Upper lobe of left lung (tissue), 6 donors: ENCODE measurements around the gene C4orf50. TPM values are rescaled to one million over a fixed set of nuclear protein-coding genes. Genes with fewer than 3 reads are reported as not detected.

ENCODE experiments used
- ATAC-seq, 2 donors: fragments of 200-7000 bp; cut with Tn5 transposase; one replicate each; pipeline ENCODE4 v1.9.1; 2022; ENCODE audit warnings: mild to moderate bottlenecking in 2 of 2, moderate library complexity in 2 of 2; ENCODE audit not compliant: low FRiP score in 2 of 2
- DNase-seq, 2 donors: peaks; one replicate each; pipeline ENCODE4 v3.0.0-alpha.2; 2019 to 2020
- H3K27ac ChIP-seq, 4 donors: fragments of 200-600 bp; sonication (generic); one replicate each; pipeline ENCODE4 v1.5.1; 2016 to 2019
- H3K27me3 ChIP-seq, 4 donors: fragments of 200-600 bp; sonication (generic); one replicate each; pipeline ENCODE4 v1.5.1; 2017 to 2019
- H3K36me3 ChIP-seq, 4 donors: fragments of 200-600 bp; sonication (generic); one replicate each; pipeline ENCODE4 v1.5.1; 2016 to 2019
- H3K4me1 ChIP-seq, 4 donors: fragments of 200-600 bp; sonication (generic); one replicate each; pipeline ENCODE4 v1.5.1; 2018 to 2019
- H3K4me3 ChIP-seq, 4 donors: fragments of 200-600 bp; sonication (generic); one replicate each; pipeline ENCODE4 v1.5.1; 2017 to 2019; ENCODE audit warnings: mild to moderate bottlenecking in 2 of 4, moderate library complexity in 1 of 4
- H3K9me3 ChIP-seq, 4 donors: fragments of 200-600 bp; sonication (generic); one replicate each; pipeline ENCODE4 v1.5.1; 2018 to 2019
- EP300 ChIP-seq, 4 donors: sonication (generic); formaldehyde crosslinking; IDR thresholded peaks; one replicate each; pipeline ENCODE4 v1.5.1; 2017; ENCODE audit warnings: antibody characterized with exemption in 4 of 4, control low read depth in 2 of 4
- POLR2A ChIP-seq, 4 donors: fragments of 450-650 bp; IDR thresholded peaks; one replicate each; pipeline ENCODE4 v1.5.1; 2016 to 2017; ENCODE audit warnings: antibody characterized with exemption in 4 of 4, mild to moderate bottlenecking in 2 of 4
- POLR2AphosphoS5 ChIP-seq, 2 donors: sonication (generic); formaldehyde crosslinking; IDR thresholded peaks; one replicate each; pipeline ENCODE4 v1.5.1; 2017; ENCODE audit warnings: antibody characterized with exemption in 2 of 2
- WGBS, 2 donors: methylation state at CpG; one replicate each; pipeline ENCODE4 v1.1.5; 2017 to 2018; 5-methylcytosine and 5-hydroxymethylcytosine counted together
- total RNA-seq, 6 donors: library from RNA; depleted of rRNA in 4 of 6; stranded (reverse); fragments of >200 nt in 4 of 6; gene quantifications; one replicate each; pipeline versions ENCODE4 v1.1.0 to v1.2.1, GENCODE V29; 2016 to 2021
- TF ChIP-seq, protein P1 (sequence below), 6 experiments: fragments of 450-650 bp in 4 of 6; fragments of 200-600 bp in 2 of 6; sonication (generic) in 2 of 6; IDR thresholded peaks; one replicate each; pipeline ENCODE4 v1.5.1; 2016 to 2019; ENCODE audit warnings: antibody characterized with exemption in 6 of 6
- donor health status: DM: no; HTN: no; CAD: no; lungs with moderate emphysema.
- donor health status: DM: no; HTN: yes; CAD: no; lungs with severe emphysema.

The C4orf50 gene
- total RNA-seq, 6 donors from 2014 or later: 0.03 to 1.3 (median 0.65) TPM

DNA sequence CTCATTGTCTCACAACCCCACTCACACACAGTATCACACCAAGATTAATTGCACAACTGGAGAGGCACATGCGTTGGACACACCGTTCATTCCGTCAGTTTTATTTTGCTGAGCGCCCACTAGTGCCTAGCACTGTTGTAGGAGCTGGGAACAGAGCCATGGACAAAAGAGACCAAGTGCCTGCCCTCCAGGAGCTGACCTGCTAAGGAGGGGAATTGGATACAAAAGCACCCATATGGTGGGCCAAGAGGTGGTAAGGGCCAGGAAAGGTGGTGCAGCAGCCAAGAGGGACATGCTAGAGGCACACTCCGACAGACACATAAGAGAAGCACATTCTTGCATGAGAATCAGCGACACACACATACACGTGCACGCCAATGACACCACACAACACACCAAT lies 124.6 kb downstream of the C4orf50 start:
- Histone ChIP-seq H3K4me1 (peaks cover 15 to 36% (median 20%) of the 10 kb centered on the region in 4 donors), H3K4me3 (no peak overlapping the region), H3K9me3 (peaks cover 0 to 4% (median 0%) of the 10 kb centered on the region in 4 donors), H3K27ac (no peak overlapping the region), H3K27me3 (peaks cover 0 to 44% (median 24%) of the 10 kb centered on the region in 4 donors), H3K36me3 (no peaks in the 10 kb centered on the region)
- 70 to 82% methylated on average over 8 of the region's 8 CpGs for WGBS, 2 donors
- TF ChIP-seq EP300 (IDR thresholded peaks at IDR 0.05): no peak
- no peak for TF ChIP-seq POLR2A (IDR thresholded peaks at IDR 0.05)
- no peak for TF ChIP-seq POLR2AphosphoS5 (IDR thresholded peaks at IDR 0.05)
- TF ChIP-seq, protein P1, sequence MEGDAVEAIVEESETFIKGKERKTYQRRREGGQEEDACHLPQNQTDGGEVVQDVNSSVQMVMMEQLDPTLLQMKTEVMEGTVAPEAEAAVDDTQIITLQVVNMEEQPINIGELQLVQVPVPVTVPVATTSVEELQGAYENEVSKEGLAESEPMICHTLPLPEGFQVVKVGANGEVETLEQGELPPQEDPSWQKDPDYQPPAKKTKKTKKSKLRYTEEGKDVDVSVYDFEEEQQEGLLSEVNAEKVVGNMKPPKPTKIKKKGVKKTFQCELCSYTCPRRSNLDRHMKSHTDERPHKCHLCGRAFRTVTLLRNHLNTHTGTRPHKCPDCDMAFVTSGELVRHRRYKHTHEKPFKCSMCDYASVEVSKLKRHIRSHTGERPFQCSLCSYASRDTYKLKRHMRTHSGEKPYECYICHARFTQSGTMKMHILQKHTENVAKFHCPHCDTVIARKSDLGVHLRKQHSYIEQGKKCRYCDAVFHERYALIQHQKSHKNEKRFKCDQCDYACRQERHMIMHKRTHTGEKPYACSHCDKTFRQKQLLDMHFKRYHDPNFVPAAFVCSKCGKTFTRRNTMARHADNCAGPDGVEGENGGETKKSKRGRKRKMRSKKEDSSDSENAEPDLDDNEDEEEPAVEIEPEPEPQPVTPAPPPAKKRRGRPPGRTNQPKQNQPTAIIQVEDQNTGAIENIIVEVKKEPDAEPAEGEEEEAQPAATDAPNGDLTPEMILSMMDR (IDR thresholded peaks at IDR 0.05): no peak
- ATAC-seq (no peak), DNase-seq (no peak)

DNA sequence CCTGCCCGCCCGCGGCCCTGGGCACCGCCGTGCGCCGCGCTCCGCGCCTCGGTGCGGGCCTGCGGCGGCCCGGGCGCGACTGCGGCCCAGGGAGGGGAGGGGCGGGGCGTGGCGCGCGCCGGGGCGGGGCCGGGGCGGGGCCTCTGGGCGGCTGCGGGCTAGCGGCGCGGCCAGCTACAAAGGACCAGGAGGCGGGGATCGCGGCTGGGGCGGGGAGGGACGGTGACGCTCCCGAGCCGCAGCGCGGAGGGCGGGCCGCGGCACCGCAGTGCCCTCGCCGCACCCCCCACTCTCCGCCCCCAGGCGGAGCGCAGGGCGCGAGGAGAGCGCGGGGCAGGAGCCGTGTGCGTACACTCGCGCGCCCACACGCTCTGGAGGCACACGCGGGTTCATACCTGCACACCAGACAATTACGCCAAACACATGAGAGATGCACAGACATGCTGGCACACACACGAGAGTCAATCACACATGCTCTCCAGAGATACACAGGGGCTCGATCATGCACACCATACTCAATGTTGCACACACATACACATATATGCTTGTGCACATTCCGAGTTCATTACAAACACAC lies 125.1 kb downstream of the C4orf50 start, which contains the start of gene CRMP1:
Gene CRMP1, minus strand, starts transcription at position 83 of the 577 bp plus-strand sequence. CDS start 117 bp downstream, outside the sequence.
- H3K36me3 ChIP-seq: no peaks in the 10 kb centered on the region
- peaks cover 20 to 41% (median 22%) of the 10 kb centered on the region in 4 donors for H3K4me1 ChIP-seq
- peaks cover 0 to 47% (median 26%) of the 10 kb centered on the region in 4 donors for H3K27me3 ChIP-seq
- ATAC-seq (peak in 1 of 2 donors; percentile 65), DNase-seq (peak in 1 of 2 donors; percentile 79)
- peaks cover 0 to 4% (median 0%) of the 10 kb centered on the region in 4 donors for H3K9me3 ChIP-seq
- 21 to 45% methylated on average over 2 to 9 of the region's 67 CpGs for WGBS, 2 donors
- H3K4me3 ChIP-seq: peak within 1 kb of the TSS in 3 of 4 donors; percentile 10 to 29 (median 17)
- H3K27ac ChIP-seq: no peak within 1 kb of the TSS
- TF ChIP-seq, protein P1 (IDR thresholded peaks at IDR 0.05): no peak

DNA sequence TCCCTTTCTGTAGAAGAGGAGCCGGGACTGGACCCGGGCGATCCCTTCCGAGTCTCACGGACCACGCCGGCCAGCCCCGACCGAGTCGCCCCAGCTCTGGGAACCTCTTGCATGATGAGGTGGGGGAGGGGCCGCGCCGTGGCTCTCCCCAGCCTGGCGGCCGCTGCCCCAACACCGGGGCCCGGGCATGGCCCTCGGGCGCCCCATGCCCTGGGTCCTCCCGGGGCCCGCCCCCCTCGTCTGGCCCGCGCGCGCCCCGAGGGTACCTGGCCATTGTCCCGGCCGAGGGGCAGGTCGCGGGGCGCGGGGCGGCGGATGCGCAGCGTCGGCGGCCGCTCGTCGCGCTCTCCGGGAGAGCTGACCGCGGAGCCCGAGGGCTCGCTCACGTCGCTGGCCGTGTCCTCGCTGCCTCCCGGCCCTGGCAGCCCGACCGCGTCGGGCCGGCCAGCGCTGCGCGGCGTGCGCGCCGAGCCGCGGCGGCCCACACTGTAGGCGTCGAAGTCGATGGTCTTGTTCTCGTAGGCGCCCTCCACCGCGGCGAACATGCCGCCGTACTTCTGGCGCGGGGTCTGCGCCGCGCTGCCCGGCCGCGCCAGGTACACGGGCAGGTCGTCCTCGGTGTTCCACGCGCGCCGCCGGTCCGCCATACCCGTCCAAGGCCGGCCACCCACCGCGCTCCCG lies 125.8 kb downstream of the C4orf50 start:
- H3K4me3 ChIP-seq: peak overlapping the region in 2 of 4 donors; percentile 17 to 29

DNA sequence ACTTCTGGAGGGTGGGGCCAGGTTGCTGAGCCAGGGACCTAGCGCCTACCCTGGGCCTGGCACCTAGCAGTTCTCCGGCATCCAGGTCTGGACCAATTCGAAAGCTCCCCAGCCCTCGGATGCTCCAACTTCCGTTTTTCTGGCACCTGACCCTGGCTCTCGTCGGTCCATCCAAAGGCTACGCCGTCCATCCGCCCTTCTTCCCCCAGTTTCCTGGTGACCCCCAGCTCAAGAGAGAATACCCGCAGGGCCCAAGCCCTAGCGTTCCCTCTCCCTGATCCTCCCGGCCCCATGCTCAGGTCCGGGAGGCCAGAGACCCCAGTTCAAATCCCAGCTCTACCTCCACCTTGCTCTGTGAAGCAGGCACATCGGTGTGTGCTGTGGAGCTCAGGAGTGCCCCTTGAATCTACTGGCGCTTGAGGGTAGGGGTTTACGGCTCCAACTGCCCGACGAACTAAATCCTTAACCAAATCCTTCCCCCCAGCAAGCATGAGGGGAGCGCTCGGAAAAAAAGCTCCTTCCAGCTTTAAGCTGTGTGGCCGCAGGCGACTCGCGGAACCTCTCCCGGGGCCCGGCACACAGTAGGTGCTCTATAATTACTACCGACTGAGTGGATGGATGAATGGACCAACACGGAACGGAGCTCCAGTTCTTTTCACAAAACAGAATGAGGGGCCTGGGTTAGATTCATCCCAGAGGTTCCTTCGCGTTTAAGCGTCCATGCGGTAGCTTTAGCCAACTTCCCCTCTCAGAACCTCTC lies 126.5 kb downstream of the C4orf50 start:
- ATAC-seq: no peak
- H3K9me3 ChIP-seq: peaks cover 0 to 4% (median 0%) of the 10 kb centered on the region in 4 donors
- peaks cover 0 to 58% (median 34%) of the 10 kb centered on the region in 4 donors for H3K27me3 ChIP-seq
- no peak overlapping the region for H3K27ac ChIP-seq
- peaks cover 30 to 53% (median 33%) of the 10 kb centered on the region in 4 donors for H3K4me1 ChIP-seq
- DNase-seq: no peak
- H3K36me3 ChIP-seq: no peaks in the 10 kb centered on the region
- 12 to 27% methylated on average over 27 to 32 of the region's 34 CpGs for WGBS, 2 donors
- H3K4me3 ChIP-seq: no peak overlapping the region
- TF ChIP-seq, protein P1 (IDR thresholded peaks at IDR 0.05): no peak
- TF ChIP-seq EP300 (IDR thresholded peaks at IDR 0.05) (no peak), POLR2A (IDR thresholded peaks at IDR 0.05) (no peak), POLR2AphosphoS5 (IDR thresholded peaks at IDR 0.05) (no peak)

More for the DNA sequence above, 125.8 kb downstream of the C4orf50 start:
- H3K27ac ChIP-seq: no peak overlapping the region
- H3K4me1 ChIP-seq: peaks cover 27 to 47% (median 28%) of the 10 kb centered on the region in 4 donors
- H3K27me3 ChIP-seq: peaks cover 0 to 54% (median 31%) of the 10 kb centered on the region in 4 donors
- TF ChIP-seq POLR2AphosphoS5 (IDR thresholded peaks at IDR 0.05): no peak
- TF ChIP-seq, protein P1 (IDR thresholded peaks at IDR 0.05): no peak
- no peak for TF ChIP-seq EP300 (IDR thresholded peaks at IDR 0.05)
- TF ChIP-seq POLR2A (IDR thresholded peaks at IDR 0.05): no peak
- DNase-seq (peak in 1 of 2 donors; percentile 74), ATAC-seq (no peak)
- 4 to 6% methylated on average over 7 to 21 of the region's 100 CpGs for WGBS, 2 donors
- H3K36me3 ChIP-seq: no peaks in the 10 kb centered on the region
- H3K9me3 ChIP-seq: peaks cover 0 to 4% (median 0%) of the 10 kb centered on the region in 4 donors
